BE2C (cell line): Measurements from ENCODE around the gene RPS17.
A peak's percentile ranks its signal among the peaks of the same experiment; 100 is the strongest.
"Not testable (repeated sequence)": the region's sequence is repeated elsewhere in the genome, so short reads cannot be mapped to it uniquely, and the experiment has no call there.

Source experiments
- DNase-seq: peaks from one replicate; pipeline ENCODE4 v3.0.0-alpha.2; 2020
- H3K27me3 ChIP-seq: fragments of 250-450 bp; sonication (Bioruptor Pico); 2 replicates; pipeline ENCODE4 v1.5.1; 2020; ENCODE audit warnings: mild to moderate bottlenecking
- H3K36me3 ChIP-seq: fragments of 250-450 bp; sonication (Bioruptor Pico); 2 replicates; pipeline ENCODE4 v1.5.1; 2020; ENCODE audit warnings: mild to moderate bottlenecking
- H3K4me1 ChIP-seq: fragments of 250-450 bp; sonication (Bioruptor Pico); 2 replicates; pipeline ENCODE4 v1.5.1; 2020
- H3K4me3 ChIP-seq: 2 replicates; pipeline ENCODE4 v1.5.1; 2011; ENCODE audit warnings: low read depth, low read length
- H3K9me3 ChIP-seq: fragments of 250-450 bp; sonication (Bioruptor Pico); 2 replicates; pipeline ENCODE4 v1.5.1; 2020
- CTCF ChIP-seq: IDR thresholded peaks from 2 replicates; pipeline ENCODE4 v1.5.1; 2012; ENCODE audit warnings: mild to moderate bottlenecking, low read depth, low read length

Gene RPS17

DNA sequence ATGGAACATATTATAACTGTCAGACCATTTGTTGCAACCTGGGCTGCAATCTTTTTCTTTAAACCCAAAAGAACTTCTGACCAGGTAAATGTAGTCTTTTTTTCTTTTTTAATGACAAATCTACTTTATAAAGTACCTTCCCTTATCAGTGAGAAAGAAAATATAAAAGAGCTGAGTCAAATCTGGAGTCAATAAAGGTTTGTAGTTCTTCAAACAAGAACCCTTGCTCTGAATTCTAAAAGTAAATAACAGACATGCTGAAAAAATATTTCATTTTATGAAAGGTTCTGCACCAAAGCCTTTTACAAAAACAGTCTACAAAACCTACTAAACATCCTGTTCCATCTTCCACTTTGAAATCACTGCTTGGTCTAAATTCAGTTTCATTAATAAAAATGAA, 42.3 kb downstream of the RPS17 start:
- not testable (repeated sequence) for H3K27me3 ChIP-seq, H3K4me1 ChIP-seq, DNase-seq, H3K9me3 ChIP-seq, H3K36me3 ChIP-seq, H3K4me3 ChIP-seq

GRCh38 chr15:82488250-82488649, 52.0 kb downstream of the RPS17 start:
- DNase-seq, H3K27me3 ChIP-seq, H3K4me3 ChIP-seq, H3K4me1 ChIP-seq, H3K9me3 ChIP-seq, H3K36me3 ChIP-seq: not testable (repeated sequence)
- TF ChIP-seq CTCF, result 0 out of 2 replicates have a peak, but pooled peaks have one; percentile 18

GRCh38 chr15:82487045-82487444, 53.2 kb downstream of the RPS17 start:
- H3K27me3 ChIP-seq, H3K9me3 ChIP-seq, H3K4me3 ChIP-seq, H3K4me1 ChIP-seq, H3K36me3 ChIP-seq, DNase-seq: not testable (repeated sequence)
